ENCODE measurements around the gene SLC45A1. TPM values are rescaled to one million over a fixed set of nuclear protein-coding genes. Genes with fewer than 3 reads are reported as not detected.

SLC45A1 gene
- total RNA-seq, 1 experiment from 2014 or later = 0.20 TPM

GRCh38 chr1:8392522-8392921, 74.6 kb downstream of the SLC45A1 start:
- POLR2A ChIA-PET (ENCODE audit: unreplicated experiment) = no interaction called here
- no peaks in the 10 kb centered on the region for H3K9me3 ChIP-seq (ENCODE audit: insufficient read depth, low read depth)
- H3K4me2 ChIP-seq = no peak overlapping the region
- no TSS peak for BruUV-seq (replicated peaks)
- H4K20me1 ChIP-seq (ENCODE audit: insufficient read depth) = no peaks in the 10 kb centered on the region
- TF ChIP-seq CTCF (conservative IDR thresholded peaks at IDR 0.05) (no peak), EZH2 (IDR thresholded peaks at IDR 0.05; ENCODE audit: low read depth) (no peak)
- no peaks in the 10 kb centered on the region for H3K27me3 ChIP-seq (ENCODE audit: insufficient read depth, low read depth)
- H2AFZ ChIP-seq = no peak overlapping the region
- no peaks in the 10 kb centered on the region for H3K9me2 ChIP-seq (ENCODE audit: insufficient read depth)
- no peak overlapping the region for H3K27ac ChIP-seq
- peaks cover 56% of the 10 kb centered on the region for H3K4me1 ChIP-seq (replicated peaks; ENCODE audit: insufficient read depth)
- H3K79me2 ChIP-seq (ENCODE audit: low read depth) = peaks cover 22% of the 10 kb centered on the region
- peaks cover 40% of the 10 kb centered on the region for H3F3A ChIP-seq (ENCODE audit: insufficient read depth, low read depth)
- peaks cover 8% of the 10 kb centered on the region; the same call in 1 of the 2 replicates for H3K36me3 ChIP-seq (ENCODE audit: low read depth)
- intact Hi-C loops (cut with micrococcal nuclease; ENCODE audit: unreplicated experiment) = no loop called here
- CTCF ChIA-PET = no interaction called here
- no peak overlapping the region for H3K4me3 ChIP-seq
- DNase-seq = no peak

Data from PC-9 (cell line).